C4-2B (cell line): ENCODE results near the gene SLC6A1.

Experiments used
- H3K27ac ChIP-seq: fragments of 450-650 bp; 2 replicates; pipeline ENCODE4 v1.5.1; 2017
- ZFX ChIP-seq: fragments of 450-650 bp; IDR thresholded peaks from 2 replicates; pipeline ENCODE4 v1.6.1; 2017
- TF ChIP-seq, protein P1 (sequence below): fragments of 450-650 bp; conservative IDR thresholded peaks from 2 replicates; pipeline ENCODE4 v1.5.1; 2017; ENCODE audit warnings: mild to moderate bottlenecking

SLC6A1 gene

DNA sequence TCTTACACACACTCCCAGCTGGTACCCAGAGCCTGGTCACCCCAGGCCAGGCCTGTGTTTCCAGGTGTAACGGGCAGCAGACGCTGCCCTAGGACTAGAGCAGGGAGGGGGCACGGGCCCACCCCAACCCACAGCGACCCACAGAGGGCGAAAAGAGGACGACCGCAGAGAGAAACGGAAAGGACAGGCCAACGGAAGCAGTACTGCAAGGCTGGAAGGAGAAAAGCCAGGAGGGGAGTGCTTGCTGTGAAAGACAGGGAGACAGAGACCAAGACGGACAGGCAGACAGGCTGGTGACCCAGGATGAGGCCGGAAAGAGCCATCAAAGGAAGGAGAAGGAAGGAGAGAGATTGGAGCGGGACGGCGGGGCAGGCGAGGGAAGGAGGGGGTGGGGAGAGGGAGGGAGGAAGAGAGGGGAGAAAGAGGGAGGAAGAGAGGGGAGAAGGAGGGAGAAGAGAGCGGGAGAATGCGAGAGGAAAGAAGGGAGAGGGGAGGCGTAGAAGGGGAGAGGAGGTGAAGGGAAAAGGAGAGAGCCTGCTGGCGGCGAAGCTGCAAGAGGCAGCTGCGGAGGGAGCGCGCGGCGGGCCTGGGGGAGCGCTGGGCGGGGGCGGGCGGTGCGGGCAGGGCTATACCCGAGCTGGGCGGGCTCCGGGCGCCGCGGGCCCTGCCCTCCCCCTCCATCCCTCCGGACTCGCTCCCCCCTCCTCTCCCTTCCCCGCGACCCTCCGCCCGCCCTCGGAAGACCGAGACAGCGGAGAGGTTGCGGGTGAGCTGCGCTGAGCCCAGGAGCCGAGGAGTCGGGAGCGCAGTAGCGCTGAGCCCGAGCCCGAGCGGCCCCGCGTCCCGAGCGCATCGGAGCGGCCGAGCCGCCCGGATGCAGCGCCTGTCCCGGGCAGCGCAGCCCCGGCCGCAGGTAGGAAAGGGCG is at the start of gene SLC6A1:
Gene SLC6A1 (plus strand): TSS at position 732 of the 926 bp plus-strand sequence. CDS start 24,464 bp downstream, outside the sequence.
- H3K27ac ChIP-seq: no peak within 1 kb of the TSS
- TF ChIP-seq ZFX: no peak
- TF ChIP-seq, protein P1, sequence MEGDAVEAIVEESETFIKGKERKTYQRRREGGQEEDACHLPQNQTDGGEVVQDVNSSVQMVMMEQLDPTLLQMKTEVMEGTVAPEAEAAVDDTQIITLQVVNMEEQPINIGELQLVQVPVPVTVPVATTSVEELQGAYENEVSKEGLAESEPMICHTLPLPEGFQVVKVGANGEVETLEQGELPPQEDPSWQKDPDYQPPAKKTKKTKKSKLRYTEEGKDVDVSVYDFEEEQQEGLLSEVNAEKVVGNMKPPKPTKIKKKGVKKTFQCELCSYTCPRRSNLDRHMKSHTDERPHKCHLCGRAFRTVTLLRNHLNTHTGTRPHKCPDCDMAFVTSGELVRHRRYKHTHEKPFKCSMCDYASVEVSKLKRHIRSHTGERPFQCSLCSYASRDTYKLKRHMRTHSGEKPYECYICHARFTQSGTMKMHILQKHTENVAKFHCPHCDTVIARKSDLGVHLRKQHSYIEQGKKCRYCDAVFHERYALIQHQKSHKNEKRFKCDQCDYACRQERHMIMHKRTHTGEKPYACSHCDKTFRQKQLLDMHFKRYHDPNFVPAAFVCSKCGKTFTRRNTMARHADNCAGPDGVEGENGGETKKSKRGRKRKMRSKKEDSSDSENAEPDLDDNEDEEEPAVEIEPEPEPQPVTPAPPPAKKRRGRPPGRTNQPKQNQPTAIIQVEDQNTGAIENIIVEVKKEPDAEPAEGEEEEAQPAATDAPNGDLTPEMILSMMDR: no peak

DNA sequence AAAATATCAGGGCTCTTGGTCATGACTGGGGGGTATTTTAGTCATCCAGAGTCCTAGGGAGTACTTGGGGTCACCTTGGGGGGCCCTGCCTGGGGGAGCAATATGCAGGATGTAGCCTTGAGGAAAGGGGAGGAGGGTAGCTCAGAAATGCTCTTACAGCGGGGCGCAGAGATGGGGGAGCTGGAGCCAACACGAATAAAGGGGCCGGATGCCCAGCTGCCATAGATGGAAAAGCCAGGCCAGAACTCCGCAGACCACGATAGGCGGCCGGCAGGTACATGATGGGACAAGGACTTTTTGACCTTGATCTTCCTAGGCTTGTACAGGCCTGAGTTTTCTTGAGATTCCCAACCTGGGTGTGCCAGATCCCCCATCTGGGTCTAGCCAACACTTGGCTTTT is 47.7 kb upstream of the SLC6A1 start:
- TF ChIP-seq ZFX: no peak
- TF ChIP-seq, protein P1: no peak
- no peak overlapping the region for H3K27ac ChIP-seq

DNA sequence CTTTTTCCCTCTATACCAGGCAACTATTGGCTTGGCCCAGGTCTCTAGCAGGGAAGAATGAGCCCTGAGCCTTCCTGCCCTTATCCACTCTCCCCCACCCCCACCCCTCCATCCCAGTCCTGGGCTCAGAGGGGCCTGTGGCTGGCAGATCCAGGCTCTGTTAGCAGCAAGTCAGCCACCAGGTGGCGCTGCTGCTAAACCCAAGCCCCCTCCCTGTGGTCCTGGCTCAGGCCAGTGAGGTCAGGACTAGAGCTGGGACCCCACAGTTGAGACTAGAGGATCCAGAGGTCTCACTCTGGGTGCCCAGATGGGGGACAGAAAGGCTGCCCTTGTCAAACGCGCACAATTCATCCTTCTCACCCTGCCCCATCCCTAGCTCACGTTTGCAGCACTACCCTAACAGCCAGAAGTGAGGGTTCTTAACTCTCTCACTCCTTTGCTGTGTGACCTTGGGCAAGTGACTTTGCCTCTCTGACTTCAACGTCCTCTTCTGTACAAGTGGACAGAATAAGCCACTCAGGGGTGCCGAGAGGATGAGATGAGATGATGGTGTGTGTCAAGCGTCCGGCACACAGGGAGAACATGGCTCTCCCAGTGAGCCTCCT is 46.8 kb upstream of the SLC6A1 start:
- TF ChIP-seq ZFX: no peak
- TF ChIP-seq, protein P1: peak; percentile 87
- H3K27ac ChIP-seq: no peak overlapping the region

DNA sequence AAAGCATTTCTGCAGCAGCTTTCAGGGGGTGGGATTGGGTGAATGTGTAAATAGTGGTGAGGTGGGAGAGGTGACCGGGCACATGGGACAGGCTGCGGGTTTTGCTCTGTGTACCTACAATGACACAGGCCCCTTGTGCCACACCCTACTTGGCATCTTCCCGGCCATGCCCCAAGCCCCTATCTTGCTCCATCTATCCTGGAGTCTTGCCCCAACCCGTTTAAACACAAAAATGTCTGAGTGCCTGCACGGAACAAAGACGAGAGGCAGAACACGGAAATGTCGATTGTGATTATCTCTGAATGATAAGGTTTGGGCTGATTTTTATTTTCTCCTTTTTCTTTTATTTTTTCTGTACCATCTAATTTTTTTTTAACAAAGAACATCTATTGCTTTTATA is 46.0 kb upstream of the SLC6A1 start:
- no peak overlapping the region for H3K27ac ChIP-seq

DNA sequence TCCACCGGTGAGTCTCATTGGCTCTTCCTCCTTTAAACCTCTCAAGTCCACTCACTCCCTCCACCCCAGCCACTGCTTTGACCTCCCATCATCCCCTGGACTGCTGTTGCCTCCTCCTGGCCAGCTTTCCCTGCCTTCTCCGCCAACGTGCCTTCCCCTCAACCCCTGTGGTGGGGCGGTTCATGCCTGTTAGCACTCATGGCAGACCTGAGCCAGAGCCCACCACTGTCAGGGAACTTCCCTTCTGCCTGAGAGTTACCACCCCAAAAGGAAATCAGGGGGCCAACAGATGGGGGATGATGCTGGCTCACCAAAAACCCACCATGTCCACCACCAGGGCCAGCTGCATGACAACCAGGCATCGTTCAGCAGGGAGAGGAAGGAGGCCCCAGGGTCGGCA is 44.2 kb upstream of the SLC6A1 start:
- no peak for TF ChIP-seq ZFX
- TF ChIP-seq, protein P1: no peak
- no peak overlapping the region for H3K27ac ChIP-seq

More for the DNA sequence above, 46.0 kb upstream of the SLC6A1 start:
- TF ChIP-seq, protein P1: no peak

DNA sequence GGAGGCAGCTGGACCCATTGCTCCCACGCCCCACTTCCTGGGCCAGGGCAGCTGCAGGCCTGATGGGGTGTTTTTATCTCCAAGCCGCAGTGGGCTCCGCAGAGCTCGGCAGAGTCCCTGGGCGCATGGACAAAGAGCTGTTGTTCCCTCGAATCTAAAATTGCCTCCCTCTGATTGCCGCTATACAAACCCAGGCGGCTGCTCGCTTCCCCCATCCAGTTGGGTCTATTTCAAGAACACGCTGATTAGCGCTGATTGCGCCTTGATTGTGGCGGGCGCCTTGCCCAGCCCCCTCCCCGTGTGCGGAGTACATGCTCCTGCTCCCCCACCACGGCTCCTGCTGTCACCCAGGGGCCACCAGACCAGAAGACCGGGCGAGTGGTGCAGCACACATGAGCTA is 43.4 kb upstream of the SLC6A1 start:
- H3K27ac ChIP-seq: no peak overlapping the region
- no peak for TF ChIP-seq ZFX
- TF ChIP-seq, protein P1: no peak
